ENCODE results near the gene GAD2.

Gene GAD2

GRCh38 chr10:26221541-26221940 is 5.0 kb downstream of the GAD2 start:
- peak in 12 of 56 donors; percentile 6 to 37 (median 18) for DNase-seq

- DNase-seq: no peak
Measured at GRCh38 chr10:26222563-26222962, 6.0 kb downstream of the GAD2 start.

DNA sequence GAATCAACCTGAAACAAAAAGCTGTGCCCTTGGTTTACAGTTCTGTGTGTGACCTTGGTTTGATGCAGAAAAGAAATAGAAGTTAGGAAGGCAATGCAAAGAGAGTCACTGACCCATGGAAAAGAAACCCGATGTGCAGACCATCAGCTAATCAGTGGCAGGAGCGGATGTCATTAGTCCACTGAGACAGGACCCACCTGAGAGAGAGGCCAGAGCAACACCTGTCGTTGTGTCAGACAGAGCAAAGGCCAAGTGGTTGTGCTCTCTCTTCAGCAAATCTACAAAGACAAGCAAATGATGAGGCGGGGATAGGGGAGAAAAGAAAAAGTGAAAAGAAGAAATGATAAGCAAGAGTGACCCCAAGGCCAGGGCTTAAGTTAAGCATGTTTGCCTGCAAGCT is 8.7 kb downstream of the GAD2 start:
- DNase-seq: no peak

DNA sequence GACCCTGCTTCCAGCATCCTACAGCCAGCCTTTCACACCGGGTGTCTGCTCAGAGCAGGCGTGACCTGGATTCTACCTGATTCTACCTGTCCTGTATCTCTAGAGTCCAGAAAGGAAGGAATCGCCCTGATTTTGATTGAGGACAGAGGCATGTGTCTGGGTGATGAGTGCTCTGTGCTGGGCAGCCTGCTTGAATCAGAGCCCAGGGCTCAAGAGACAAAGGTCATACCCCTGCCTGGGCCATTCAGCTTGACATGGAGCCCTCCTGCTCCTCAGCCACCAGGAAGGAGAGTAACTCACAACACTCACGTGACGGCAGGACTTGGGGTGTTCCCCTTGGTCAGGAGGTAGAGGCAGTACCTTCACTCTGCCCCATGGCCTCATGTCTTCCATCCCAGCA is 11.2 kb downstream of the GAD2 start:
- no peak for DNase-seq

DNA sequence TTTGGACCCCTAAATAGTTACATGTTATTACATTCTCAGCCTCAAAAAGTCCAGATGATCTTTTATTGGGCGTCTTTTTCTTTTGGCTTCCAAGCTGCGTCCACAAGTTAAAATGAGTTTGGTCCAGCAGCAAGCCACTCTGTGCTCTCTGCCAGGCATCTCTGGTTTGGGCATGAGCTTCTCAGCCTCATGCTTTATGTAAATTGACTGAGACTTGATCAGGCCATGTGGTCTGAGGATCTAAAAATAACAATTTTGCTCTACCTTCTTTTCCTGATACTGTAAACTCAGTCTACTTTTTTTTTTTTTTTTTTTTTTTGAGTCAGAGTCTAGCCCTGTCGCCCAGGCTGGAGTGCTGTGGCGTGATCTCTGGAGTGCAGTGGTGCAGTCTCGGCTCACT is 15.6 kb downstream of the GAD2 start:
- DNase-seq: no peak

GRCh38 chr10:26235761-26236160 is 19.2 kb downstream of the GAD2 start:
- DNase-seq: no peak

- DNase-seq: no peak
Measured at GRCh38 chr10:26238378-26238777, 21.8 kb downstream of the GAD2 start.

GRCh38 chr10:26242706-26243350 is 26.3 kb downstream of the GAD2 start:
- DNase-seq: no peak

DNA sequence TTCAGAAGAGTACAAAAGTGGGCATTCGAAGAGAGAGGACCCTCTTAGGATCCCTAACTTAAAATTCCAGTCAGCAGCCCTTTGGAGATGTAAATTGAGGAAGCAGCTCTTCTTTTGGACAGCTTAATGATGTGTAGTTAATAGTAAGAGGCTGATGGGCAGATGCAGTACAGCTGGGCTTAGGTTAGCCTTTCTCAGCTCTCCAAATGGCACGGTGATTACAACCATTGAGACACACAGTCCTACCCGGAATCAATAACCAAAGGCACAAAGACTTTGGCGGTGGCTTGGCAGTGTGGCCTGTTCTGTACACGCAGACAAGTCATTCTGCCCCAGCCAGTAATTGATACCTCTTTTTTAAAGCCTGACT is 26.8 kb downstream of the GAD2 start:
- no peak for DNase-seq

DNA sequence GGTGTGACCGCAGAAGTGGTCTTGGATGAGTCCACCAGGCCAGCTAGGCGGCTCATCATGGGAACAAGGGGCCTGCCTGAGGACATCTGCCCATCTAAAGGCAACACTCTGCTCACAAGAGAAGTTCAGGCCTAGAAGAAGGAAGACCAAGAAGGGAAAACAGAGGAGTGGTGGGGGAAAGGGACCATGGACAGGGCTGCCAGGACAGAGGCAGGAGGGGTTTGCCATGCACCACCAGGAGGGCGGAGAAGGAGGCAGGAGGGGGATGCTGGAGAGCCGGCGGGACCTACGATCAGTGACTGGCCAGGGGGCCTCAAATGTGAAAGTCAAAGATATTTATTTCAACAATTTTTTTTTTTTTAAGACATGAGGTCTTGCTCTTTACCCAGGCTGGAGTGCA is 33.1 kb downstream of the GAD2 start:
- no peak for DNase-seq

GRCh38 chr10:26251925-26252324 is 35.4 kb downstream of the GAD2 start:
- no peak for DNase-seq

DNA sequence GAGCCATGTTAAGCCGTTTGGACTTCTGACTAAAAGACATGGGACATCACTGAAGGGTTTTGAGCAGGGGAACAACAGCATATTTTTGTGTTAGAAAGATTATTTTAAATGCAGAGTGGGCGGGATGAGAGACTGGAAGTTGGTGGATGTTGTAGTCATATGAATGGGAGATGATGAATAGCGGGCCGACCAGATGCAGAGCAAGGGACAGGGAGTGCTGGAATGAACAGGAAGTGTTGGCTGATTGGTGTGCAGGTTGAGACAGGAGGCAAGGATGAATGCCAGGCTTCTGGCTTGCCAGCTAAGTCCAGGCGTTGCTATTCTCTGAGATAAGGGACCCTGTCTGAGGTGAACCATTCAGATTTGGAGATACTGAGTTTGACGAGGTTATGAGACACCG is 38.0 kb downstream of the GAD2 start:
- peak in 8 of 56 donors; percentile 3 to 27 (median 13) for DNase-seq

- DNase-seq: no peak
Measured at GRCh38 chr10:26259341-26259740, 42.8 kb downstream of the GAD2 start.

GRCh38 chr10:26269754-26270153 is 53.2 kb downstream of the GAD2 start:
- no peak for DNase-seq

DNA sequence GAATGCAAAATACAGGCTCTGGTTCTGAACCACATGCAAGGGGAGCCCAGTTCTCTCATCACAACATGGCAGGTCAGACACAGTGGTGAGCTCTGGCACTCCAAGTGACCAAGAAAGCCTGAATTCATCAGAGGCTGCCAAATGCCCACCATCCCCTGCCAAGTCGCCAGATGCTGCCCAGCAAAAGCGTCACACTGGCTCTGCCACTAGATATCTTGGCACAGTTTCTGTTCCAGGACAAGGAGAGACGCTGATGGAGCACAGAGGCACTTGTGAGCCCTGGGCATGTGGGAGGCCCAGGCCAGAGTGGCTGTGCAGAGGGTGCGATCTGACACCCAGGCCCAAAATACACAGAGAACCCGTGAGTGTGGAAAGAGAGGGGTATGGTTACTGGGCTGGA is 57.8 kb downstream of the GAD2 start:
- peak in 38 of 56 donors; percentile 2 to 73 (median 36) for DNase-seq

DNA sequence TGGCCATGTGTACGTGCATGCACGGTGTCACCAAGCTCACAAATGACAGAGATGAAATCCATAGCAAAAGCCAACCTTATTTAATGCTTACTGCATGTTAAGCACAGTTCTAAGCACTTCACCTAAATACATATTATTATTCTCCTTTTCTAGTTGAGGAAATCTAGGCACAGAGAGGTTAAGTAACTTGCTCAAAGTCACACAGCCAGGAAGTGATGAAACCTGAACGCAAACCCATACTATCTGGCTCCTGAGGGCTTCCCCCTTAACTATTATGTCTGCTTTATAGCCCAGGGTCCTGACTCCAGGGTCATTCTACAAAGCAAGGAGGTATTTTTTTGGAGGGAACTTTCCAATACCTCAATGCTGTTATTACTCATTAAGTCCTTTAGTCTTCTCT is 61.7 kb downstream of the GAD2 start:
- no peak for DNase-seq

GRCh38 chr10:26290236-26290635 is 73.7 kb downstream of the GAD2 start:
- DNase-seq: no peak

GRCh38 chr10:26291721-26292480 is 75.3 kb downstream of the GAD2 start:
- no peak for DNase-seq

GRCh38 chr10:26296360-26296759 is 79.8 kb downstream of the GAD2 start:
- no peak for DNase-seq

DNA sequence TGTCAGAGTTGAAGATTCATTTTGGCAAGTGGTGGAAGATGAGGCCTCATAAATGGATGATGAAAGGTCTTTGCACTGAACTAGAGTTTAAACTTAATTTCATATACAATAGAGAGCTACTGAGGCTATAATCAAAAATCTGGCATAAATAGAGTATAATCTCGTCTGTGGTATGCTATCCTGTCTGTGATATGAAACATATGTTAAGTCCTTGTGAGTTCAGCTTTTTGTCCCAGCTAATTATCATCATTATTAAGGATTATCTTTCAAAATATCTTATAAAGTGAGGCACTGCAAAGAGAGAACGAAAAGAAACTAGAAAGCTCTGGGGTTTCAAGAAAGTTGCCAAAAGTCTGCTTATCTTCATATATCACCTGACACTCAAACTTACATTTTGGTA is 83.4 kb downstream of the GAD2 start:
- no peak for DNase-seq

DNA sequence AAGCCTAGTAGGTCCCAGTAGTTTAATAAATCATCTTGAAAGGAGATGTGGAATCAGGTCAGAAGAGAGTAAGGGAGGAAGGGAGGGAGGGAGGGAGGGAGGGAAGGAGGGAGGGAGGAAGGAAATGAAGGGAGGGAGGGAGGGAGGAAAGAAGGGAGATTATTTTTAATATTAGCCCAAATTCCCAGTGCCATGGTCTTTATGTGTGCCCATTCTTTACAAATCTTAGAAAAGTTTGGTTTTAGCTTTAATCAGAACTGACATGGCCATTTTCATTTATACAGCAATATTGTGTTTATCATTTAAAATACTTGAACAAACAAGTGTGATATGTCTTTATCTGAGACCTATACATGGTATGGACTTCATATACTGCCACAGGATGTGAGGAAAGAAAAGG is 86.8 kb downstream of the GAD2 start:
- no peak for DNase-seq

- DNase-seq: no peak
Measured at GRCh38 chr10:26310361-26310760, 93.8 kb downstream of the GAD2 start.

DNA sequence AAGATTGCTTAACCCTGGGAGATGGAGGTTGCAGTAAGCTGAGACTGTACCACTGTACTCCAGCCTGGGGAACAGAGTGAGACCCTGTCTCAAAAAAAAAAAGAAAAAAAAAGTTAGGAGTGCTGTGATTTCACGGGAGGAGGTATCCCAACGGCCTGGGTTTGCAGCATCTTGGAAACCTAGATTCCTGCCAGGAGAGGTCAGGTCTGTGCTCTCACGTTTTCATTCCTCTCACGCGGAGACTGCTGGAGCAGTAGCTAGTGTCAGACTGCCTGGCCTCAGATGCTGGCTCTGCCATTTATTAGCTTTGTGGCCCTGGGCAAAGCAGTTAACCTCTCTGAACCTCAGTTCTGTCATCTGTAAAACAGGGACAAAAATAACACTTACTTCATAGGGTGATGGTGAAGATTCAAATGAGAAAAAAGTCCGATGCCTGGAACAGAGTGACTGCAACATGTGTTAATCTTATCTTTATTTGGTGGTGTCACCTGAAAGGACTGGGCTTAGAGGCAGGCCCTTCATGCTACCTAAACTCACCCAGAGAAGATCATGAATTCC is 94.9 kb downstream of the GAD2 start:
- no peak for DNase-seq
